ENCODE data around the gene ZNF528.

Gene ZNF528

GRCh38 chr19:52397310-52398080 is at the start of gene ZNF528:
ZNF528 (plus strand) TSS chr19:52397849; CDS start chr19:52402014, 4,165 bp downstream.
- DNase-seq (ENCODE audit: low read depth in 2 of 2), result peak; percentile 89 to 90

GRCh38 chr19:52351512-52351911 is 46.1 kb upstream of the ZNF528 start:
- DNase-seq (ENCODE audit: low read depth in 2 of 2), result no peak

- DNase-seq (ENCODE audit: low read depth in 2 of 2), result no peak
Measured at GRCh38 chr19:52366414-52366824, 31.2 kb upstream of the ZNF528 start.

GRCh38 chr19:52369559-52370340 is 27.9 kb upstream of the ZNF528 start, which contains the start of gene ZNF880:
ZNF880 (plus strand) TSS chr19:52369923; CDS start chr19:52369966, 43 bp downstream.
- DNase-seq (ENCODE audit: low read depth in 2 of 2), result peak; percentile 87

GRCh38 chr19:52370341-52370710 is 27.3 kb upstream of the ZNF528 start:
- no peak for DNase-seq (ENCODE audit: low read depth in 2 of 2)

GRCh38 chr19:52391135-52391534 is 6.5 kb upstream of the ZNF528 start:
- no peak for DNase-seq (ENCODE audit: low read depth in 2 of 2)

- peak in 1 of 2 experiments; percentile 0 for DNase-seq (ENCODE audit: low read depth in 2 of 2)
Measured at GRCh38 chr19:52398081-52398441, 412 bp downstream of the ZNF528 start.

- DNase-seq (ENCODE audit: low read depth in 2 of 2), result no peak
Measured at GRCh38 chr19:52410276-52410675, 12.6 kb downstream of the ZNF528 start.

GRCh38 chr19:52415711-52416110 is 18.1 kb downstream of the ZNF528 start:
- no peak for DNase-seq (ENCODE audit: low read depth in 2 of 2)

GRCh38 chr19:52428937-52429336 is 31.3 kb downstream of the ZNF528 start, which contains the start of gene ZNF534:
ZNF534 (plus strand) TSS chr19:52429148; CDS start chr19:52431475, 2,327 bp downstream.
- DNase-seq (ENCODE audit: low read depth in 2 of 2), result no peak

GRCh38 chr19:52442179-52442578 is 44.5 kb downstream of the ZNF528 start:
- DNase-seq (ENCODE audit: low read depth in 2 of 2), result no peak

GRCh38 chr19:52444506-52444905 is 46.9 kb downstream of the ZNF528 start:
- no peak for DNase-seq (ENCODE audit: low read depth in 2 of 2)

GRCh38 chr19:52451241-52451640 is 53.6 kb downstream of the ZNF528 start:
- no peak for DNase-seq (ENCODE audit: low read depth in 2 of 2)

- DNase-seq (ENCODE audit: low read depth in 2 of 2), result peak; percentile 48 to 51
Measured at GRCh38 chr19:52453324-52454094, 55.9 kb downstream of the ZNF528 start, which contains the start of gene ZNF578. ZNF578 (plus strand) TSS chr19:52453553; CDS start chr19:52501846, 48,293 bp downstream.

GRCh38 chr19:52464798-52465470 is 67.3 kb downstream of the ZNF528 start:
- DNase-seq (ENCODE audit: low read depth in 2 of 2), result no peak

Measured in stimulated activated CD4-positive, alpha-beta T cell treated with anti-CD3 and anti-CD28 coated beads, Interleukin-12 subunit alpha, Interleukin-12 subunit beta, amount 100 ng/mL, for 24 hours (primary cell).